ENCODE results near the gene HES7.
A peak's percentile ranks its signal among the peaks of the same experiment; 100 is the strongest.

HES7 gene

DNA sequence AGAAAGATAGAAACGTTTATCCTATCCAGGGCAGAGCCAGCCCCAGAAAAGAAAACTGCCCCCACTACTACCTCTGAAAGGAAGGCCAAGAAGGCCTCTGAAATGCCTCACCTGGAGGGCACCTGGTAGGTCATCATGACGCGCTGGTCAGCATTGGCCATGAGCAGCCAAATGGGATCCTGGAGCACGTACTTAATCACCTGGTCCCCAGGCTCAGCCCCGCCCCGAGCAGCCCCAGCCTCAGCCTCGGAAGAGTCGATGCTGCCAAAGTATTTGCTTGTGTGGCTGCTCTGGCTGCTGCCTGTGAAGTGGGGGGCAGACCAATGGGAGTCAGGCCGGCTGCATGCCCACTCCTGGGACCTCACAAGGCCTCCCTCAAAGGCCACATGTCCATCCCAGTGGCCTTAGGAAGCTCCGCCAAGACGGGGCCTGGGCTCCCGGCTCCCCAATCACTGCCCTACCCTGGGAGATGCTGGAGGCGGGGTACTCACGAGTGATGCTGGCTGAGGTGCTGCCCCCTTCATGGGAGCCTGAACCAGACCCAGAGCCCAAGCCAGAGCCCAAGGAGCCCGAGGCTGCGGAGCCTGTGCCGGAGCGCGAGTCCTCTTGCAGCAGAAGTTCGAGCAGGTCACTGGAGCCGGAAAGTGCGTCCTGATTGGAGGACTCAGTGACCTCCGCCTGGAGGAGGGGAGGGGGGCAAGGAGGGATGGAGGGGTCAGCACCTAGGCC lies 18.4 kb upstream of the HES7 start:
- H3K27me3 Mint-ChIP-seq: no peaks in the 10 kb centered on the region
- no peaks in the 10 kb centered on the region for H3K9me3 Mint-ChIP-seq
- peak in 1 of 2 donors; percentile 33 for DNase-seq (ENCODE audit: low spot score in 2 of 2)
- H3K27ac Mint-ChIP-seq: no peak overlapping the region
- H3K36me3 Mint-ChIP-seq: peaks cover 21% of the 10 kb centered on the region
- H3K4me3 Mint-ChIP-seq: no peak overlapping the region
- ATAC-seq (ENCODE audit: low read depth): no peak
- peaks cover 6% of the 10 kb centered on the region for H3K4me1 Mint-ChIP-seq

GRCh38 chr17:8141741-8142140 lies 17.8 kb upstream of the HES7 start:
- peaks cover 18% of the 10 kb centered on the region for H3K36me3 Mint-ChIP-seq
- ATAC-seq (ENCODE audit: low read depth) (no peak), DNase-seq (ENCODE audit: low spot score in 2 of 2) (no peak)
- H3K9me3 Mint-ChIP-seq: no peaks in the 10 kb centered on the region
- H3K4me3 Mint-ChIP-seq: no peak overlapping the region
- H3K4me1 Mint-ChIP-seq: peaks cover 3% of the 10 kb centered on the region
- H3K27ac Mint-ChIP-seq: peak overlapping the region; percentile 54
- no peaks in the 10 kb centered on the region for H3K27me3 Mint-ChIP-seq

DNA sequence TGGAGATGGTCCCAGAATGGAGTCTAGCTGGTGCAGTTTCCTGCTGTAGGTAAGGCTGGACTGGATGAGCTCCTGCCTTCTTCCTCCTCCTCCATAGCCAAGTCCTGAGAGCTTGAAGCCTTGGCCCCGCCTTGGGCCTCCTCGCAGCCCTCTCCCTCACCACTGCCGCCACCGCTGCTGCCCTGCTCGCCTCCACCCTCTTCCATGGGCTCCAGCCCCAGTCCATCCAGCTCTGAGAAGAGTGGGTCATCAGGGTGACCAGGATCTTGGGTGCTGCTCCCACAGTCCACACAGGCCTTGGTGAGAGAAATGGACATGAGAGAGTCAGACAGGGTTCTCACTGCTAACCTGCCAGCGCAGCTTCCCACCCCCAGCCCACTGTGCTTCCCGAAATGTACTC lies 17.1 kb upstream of the HES7 start:
- H3K4me3 Mint-ChIP-seq: no peak overlapping the region
- ATAC-seq (ENCODE audit: low read depth) (no peak), DNase-seq (ENCODE audit: low spot score in 2 of 2) (no peak)
- H3K27me3 Mint-ChIP-seq: no peaks in the 10 kb centered on the region
- H3K4me1 Mint-ChIP-seq: peaks cover 3% of the 10 kb centered on the region
- H3K27ac Mint-ChIP-seq: peak overlapping the region; percentile 54
- H3K36me3 Mint-ChIP-seq: peaks cover 11% of the 10 kb centered on the region
- H3K9me3 Mint-ChIP-seq: no peaks in the 10 kb centered on the region

DNA sequence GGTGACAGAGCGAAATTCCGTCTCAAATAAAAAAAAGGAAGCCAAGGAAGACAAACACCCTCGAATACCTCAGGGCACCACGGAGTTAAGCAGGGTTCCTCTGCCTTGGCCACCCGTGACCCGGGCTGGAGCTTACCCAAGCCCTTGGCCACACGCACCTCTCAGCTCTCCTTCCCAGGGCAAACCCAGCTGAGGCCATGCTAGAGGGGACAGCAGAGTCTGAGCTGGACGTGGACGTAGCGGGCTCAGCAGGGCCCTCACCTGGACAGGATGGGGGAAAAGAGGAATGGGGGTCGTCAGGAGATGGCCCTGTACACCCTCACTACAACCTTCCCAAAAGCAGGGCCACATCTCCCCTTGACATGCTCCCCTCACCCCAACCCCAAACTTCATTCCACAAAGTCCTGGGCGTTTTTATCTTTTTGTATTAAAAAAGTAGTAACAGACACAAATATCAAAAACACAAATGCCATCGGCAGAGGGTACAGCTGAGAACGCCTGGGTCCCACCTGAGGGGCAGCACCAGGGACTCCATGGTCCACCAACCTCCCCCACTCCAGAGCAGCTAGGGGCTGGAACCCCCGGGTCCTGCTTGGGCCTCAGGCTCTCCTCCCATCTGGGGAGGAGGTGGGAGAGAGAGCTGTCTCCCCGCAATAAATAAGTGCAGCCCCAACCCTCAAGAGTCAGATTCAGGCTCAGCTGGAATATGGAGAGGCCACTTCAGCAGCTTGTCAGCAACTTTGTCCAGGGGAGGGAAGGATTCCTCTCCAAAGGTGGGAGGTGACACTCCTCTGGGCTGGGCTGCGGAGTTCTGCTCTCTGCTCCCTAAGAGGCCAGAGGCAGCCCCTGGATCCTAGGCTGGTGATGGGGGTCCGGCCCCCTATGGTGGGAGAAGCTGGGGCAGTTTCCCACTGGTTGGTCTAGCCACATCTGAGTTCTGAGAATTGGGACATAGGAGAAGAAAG lies 16.4 kb upstream of the HES7 start:
- Mint-ChIP-seq H3K9me3 (no peaks in the 10 kb centered on the region), H3K27ac (peak overlapping the region; percentile 62), H3K27me3 (no peaks in the 10 kb centered on the region), H3K4me1 (peaks cover 3% of the 10 kb centered on the region), H3K36me3 (peaks cover 8% of the 10 kb centered on the region), H3K4me3 (peak overlapping the region; percentile 56)
- ATAC-seq (ENCODE audit: low read depth): no peak
- no peak for DNase-seq (ENCODE audit: low spot score in 2 of 2)

DNA sequence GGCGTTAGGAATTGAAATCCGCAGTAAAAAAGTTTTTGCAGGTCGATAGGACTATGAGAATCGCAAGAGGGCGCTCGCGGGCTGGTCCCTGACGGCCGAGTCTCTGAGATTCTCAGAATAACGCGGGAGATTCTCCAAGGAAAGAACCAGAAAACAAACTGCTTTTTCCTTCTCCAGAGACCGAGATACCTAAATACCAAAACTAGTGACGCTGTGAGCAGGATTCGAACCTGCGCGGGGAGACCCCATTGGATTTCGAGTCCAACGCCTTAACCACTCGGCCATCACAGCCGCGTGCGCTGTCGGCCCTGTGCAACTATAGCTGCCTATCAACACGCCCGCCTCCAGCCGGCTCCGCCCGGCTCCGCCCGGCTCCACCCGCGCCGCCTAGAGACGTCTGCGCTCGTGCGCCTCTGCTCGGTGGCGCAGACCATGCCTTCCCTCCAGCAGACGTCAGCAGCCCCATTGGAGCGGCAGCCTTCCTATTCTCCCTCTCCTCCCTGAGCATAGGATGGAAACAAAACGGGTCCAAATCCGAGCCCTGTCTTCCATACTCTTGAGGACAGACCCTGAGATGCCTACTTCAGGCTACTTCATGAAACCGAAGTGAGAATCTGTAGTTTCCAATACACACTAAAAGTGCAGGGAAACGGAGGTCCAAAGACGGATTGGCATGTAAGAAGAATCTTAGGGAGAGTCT lies 14.9 kb upstream of the HES7 start:
- peak; percentile 89 for ATAC-seq (ENCODE audit: low read depth)
- no peaks in the 10 kb centered on the region for H3K27me3 Mint-ChIP-seq
- peaks cover 4% of the 10 kb centered on the region for H3K36me3 Mint-ChIP-seq
- no peak overlapping the region for H3K27ac Mint-ChIP-seq
- DNase-seq (ENCODE audit: low spot score in 2 of 2): peak; percentile 99
- H3K4me3 Mint-ChIP-seq: no peak overlapping the region
- peaks cover 3% of the 10 kb centered on the region for H3K4me1 Mint-ChIP-seq
- H3K9me3 Mint-ChIP-seq: no peaks in the 10 kb centered on the region

- Mint-ChIP-seq H3K36me3 (peaks cover 4% of the 10 kb centered on the region), H3K9me3 (no peaks in the 10 kb centered on the region), H3K4me1 (peaks cover 3% of the 10 kb centered on the region), H3K27ac (no peak overlapping the region), H3K4me3 (no peak overlapping the region), H3K27me3 (no peaks in the 10 kb centered on the region)
- no peak for ATAC-seq (ENCODE audit: low read depth)
- DNase-seq (ENCODE audit: low spot score in 2 of 2): no peak
Measured at GRCh38 chr17:8138374-8138671, 14.4 kb upstream of the HES7 start.

DNA sequence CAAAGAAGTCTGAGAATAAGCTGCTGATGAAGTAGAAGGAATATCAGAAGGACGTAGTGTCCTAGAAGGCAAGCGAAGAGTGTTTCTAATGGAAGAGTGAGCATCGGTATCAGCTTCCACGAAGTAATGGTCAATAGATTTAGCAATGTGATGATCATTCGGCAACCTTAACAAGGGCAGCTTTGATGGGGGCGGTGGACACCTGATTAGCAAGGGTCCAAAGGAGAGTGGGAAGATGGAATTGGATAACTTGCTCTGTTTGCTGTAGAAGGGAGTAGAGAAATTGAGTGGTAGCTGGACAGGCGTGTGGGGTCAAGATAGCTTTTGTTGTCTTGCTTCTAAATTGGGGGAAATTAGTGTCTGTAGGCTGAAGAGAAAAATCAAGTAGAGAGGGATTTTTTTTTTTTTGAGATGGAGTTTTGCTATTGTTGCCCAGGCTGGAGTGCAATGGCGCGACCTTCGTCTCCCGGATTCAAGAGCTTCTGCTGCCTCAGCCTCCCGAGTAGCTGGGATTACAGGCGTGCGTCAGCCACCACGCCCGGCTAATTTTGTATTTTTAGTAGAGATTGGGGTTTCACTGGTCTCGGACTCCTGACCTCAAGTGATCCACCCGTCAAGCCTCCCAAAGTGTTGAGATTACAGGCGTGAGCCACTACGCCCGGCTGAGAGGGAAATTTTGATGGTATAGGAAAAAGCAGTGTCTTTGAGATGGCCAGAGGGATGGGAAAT lies 13.9 kb upstream of the HES7 start:
- ATAC-seq (ENCODE audit: low read depth) (no peak), DNase-seq (ENCODE audit: low spot score in 2 of 2) (no peak)
- Mint-ChIP-seq H3K27ac (no peak overlapping the region), H3K9me3 (no peaks in the 10 kb centered on the region), H3K36me3 (peaks cover 4% of the 10 kb centered on the region), H3K4me3 (no peak overlapping the region), H3K27me3 (no peaks in the 10 kb centered on the region), H3K4me1 (peaks cover 3% of the 10 kb centered on the region)

DNA sequence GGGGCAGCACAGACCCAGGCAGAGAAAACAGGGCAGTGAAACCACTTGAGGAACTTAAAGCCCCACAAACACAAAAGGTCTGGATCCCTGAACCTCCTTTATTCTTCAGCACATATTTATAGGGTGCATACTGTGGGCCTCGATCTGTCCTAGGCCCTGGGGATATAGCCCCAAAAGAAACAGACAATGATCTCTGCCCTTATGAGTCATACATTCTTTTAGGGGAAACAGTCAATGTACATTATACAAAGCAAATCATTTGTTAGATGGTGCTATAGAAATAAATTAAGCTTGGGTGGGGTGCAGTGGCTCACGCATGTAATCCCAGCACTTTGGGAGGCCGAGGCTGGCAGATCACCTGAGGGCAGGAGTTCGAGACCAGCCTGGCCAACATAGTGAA lies 10.0 kb upstream of the HES7 start:
- H3K9me3 Mint-ChIP-seq: no peaks in the 10 kb centered on the region
- no peak overlapping the region for H3K4me3 Mint-ChIP-seq
- ATAC-seq (ENCODE audit: low read depth) (no peak), DNase-seq (ENCODE audit: low spot score in 2 of 2) (no peak)
- peaks cover 9% of the 10 kb centered on the region for H3K27me3 Mint-ChIP-seq
- no peak overlapping the region for H3K27ac Mint-ChIP-seq
- H3K4me1 Mint-ChIP-seq: no peaks in the 10 kb centered on the region
- H3K36me3 Mint-ChIP-seq: no peaks in the 10 kb centered on the region

DNA sequence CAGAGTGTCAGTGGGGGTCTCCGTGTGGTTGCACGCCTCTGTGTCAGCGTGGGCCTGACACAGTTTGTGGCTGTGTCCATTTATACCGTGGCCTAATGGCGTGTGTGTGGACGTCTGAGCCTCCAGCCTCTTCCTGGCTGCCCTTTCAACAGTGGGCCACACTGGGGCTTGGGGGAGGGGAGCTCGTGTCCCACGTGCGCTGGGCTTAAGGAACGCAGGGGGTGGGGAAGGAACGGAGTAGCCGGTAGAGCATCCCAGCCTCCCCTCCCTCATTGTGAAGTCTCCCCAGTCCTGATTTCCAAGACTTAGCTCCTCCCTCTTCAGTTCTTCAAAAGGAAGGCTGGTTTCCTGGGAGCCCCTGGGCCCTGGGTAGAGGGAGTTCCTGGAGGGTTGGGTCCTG lies 9.5 kb upstream of the HES7 start:
- no peaks in the 10 kb centered on the region for H3K36me3 Mint-ChIP-seq
- peaks cover 9% of the 10 kb centered on the region for H3K27me3 Mint-ChIP-seq
- no peak overlapping the region for H3K27ac Mint-ChIP-seq
- no peak for ATAC-seq (ENCODE audit: low read depth)
- H3K9me3 Mint-ChIP-seq: no peaks in the 10 kb centered on the region
- no peak overlapping the region for H3K4me3 Mint-ChIP-seq
- DNase-seq (ENCODE audit: low spot score in 2 of 2): no peak
- H3K4me1 Mint-ChIP-seq: no peaks in the 10 kb centered on the region

DNA sequence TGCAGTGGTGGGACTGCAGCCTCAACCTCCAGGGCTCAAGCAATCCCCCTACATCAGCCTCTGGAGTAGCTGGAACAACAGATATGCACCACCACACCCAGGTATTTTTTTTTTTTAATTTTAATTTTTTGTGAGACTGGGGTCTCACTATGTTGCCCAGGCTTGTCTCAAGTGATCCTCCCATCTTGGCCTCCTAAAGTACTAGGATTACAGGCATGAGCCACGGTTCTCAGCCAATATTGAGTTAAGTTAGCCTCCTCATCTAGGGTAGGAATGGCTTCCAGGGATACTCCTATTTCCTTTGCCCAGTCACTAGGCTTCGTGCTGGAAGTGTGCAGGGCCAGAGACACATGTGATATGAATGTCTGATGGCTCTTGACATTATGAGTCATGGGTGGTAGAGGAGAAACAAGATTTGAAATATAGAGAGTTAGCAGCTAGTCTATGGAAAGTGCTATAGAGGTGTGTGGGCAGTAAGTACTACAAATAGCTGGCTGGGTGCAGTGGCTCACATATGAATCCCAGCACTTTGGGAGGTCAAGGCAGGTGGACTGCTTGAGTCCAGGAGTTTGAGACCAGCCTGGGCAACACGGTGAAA lies 8.0 kb upstream of the HES7 start:
- Mint-ChIP-seq H3K4me1 (peaks cover 4% of the 10 kb centered on the region), H3K9me3 (no peaks in the 10 kb centered on the region), H3K27me3 (peaks cover 13% of the 10 kb centered on the region), H3K27ac (no peak overlapping the region), H3K4me3 (no peak overlapping the region), H3K36me3 (no peaks in the 10 kb centered on the region)
- DNase-seq (ENCODE audit: low spot score in 2 of 2): no peak
- no peak for ATAC-seq (ENCODE audit: low read depth)

DNA sequence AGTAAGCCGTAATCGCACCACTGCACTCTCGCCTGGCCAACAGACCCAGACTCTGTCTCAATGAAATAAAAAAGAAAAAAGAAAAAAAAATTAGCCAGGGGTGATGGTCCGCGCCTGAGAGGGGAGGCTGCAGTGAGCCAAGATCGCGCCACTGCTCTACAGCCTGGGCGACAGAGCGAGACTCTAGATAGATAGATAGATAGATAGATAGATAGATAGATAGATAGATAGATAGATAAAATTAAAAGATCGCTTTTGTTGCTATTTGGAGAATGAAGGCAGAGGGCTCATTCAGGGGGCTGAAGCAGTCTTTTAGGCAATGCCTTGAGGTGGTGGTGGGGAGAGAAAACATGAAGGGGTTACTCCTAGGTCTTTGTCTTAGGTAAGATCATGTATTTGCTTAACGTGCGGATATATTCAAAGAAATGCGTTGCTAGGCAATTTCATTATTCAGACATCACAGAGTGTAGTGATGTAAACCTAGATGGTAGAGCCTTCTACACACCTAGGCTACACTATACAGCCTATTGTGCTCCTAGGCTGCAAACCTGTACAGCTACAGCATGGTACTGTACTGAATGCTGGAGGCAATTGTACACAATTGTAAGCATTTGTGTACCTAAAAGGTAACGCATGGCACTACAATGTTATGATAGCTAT lies 4.3 kb upstream of the HES7 start:
- ATAC-seq (ENCODE audit: low read depth): no peak
- H3K9me3 Mint-ChIP-seq: no peaks in the 10 kb centered on the region
- peaks cover 2% of the 10 kb centered on the region for H3K36me3 Mint-ChIP-seq
- peaks cover 34% of the 10 kb centered on the region for H3K27me3 Mint-ChIP-seq
- peaks cover 33% of the 10 kb centered on the region for H3K4me1 Mint-ChIP-seq
- DNase-seq (ENCODE audit: low spot score in 2 of 2): no peak
- H3K27ac Mint-ChIP-seq: no peak overlapping the region
- H3K4me3 Mint-ChIP-seq: no peak overlapping the region

GRCh38 chr17:8126491-8127066 lies 2.7 kb upstream of the HES7 start:
- DNase-seq (ENCODE audit: low spot score in 2 of 2) (peak in 1 of 2 donors; percentile 52), ATAC-seq (ENCODE audit: low read depth) (peak; percentile 21)
- peaks cover 2% of the 10 kb centered on the region for H3K36me3 Mint-ChIP-seq
- peak overlapping the region; percentile 90 for H3K4me3 Mint-ChIP-seq
- peak overlapping the region; percentile 97 for H3K27ac Mint-ChIP-seq
- H3K27me3 Mint-ChIP-seq: peaks cover 40% of the 10 kb centered on the region
- H3K4me1 Mint-ChIP-seq: peaks cover 42% of the 10 kb centered on the region
- H3K9me3 Mint-ChIP-seq: no peaks in the 10 kb centered on the region
